Smooth muscle cell (in vitro differentiated cells): ENCODE measurements around the gene ADGRB3. TPM values are rescaled to one million over a fixed set of nuclear protein-coding genes. Genes with fewer than 3 reads are reported as not detected.
"Not testable (repeated sequence)": the region's sequence is repeated elsewhere in the genome, so short reads cannot be mapped to it uniquely, and the experiment has no call there.

Source experiments
- DNase-seq: peaks from one replicate; lab custom pipeline; 2025; ENCODE audit not compliant: unreplicated experiment; lab: John Stamatoyannopoulos, UW
- H2AFZ ChIP-seq: fragments of 200-600 bp; sonication (generic); 2 replicates; pipeline ENCODE4 v1.6.0; 2016; ENCODE audit warnings: antibody characterized with exemption, low read depth, mild to moderate bottlenecking
- H3F3A ChIP-seq: fragments of 200-600 bp; sonication (generic); 2 replicates; pipeline ENCODE4 v1.6.0; 2017; ENCODE audit warnings: antibody characterized with exemption, low read depth
- H3K27ac ChIP-seq: fragments of 200-600 bp; sonication (generic); 2 replicates; pipeline ENCODE4 v1.5.1; 2016; ENCODE audit warnings: low read depth, mild to moderate bottlenecking
- H3K27me3 ChIP-seq: fragments of 200-600 bp; sonication (generic); 2 replicates; pipeline ENCODE4 v1.6.1; 2016; ENCODE audit warnings: low read depth, mild to moderate bottlenecking
- H3K36me3 ChIP-seq: fragments of 200-600 bp; sonication (generic); 2 replicates; pipeline ENCODE4 v1.5.1; 2016; ENCODE audit warnings: low read depth
- H3K4me1 ChIP-seq: fragments of 200-600 bp; sonication (generic); 2 replicates; pipeline ENCODE4 v1.5.1; 2016; ENCODE audit warnings: low read depth
- H3K4me2 ChIP-seq: fragments of 200-600 bp; sonication (generic); 2 replicates; pipeline ENCODE4 v1.6.0; 2016; ENCODE audit warnings: mild to moderate bottlenecking
- H3K4me3 ChIP-seq: fragments of 200-600 bp; sonication (generic); 2 replicates; pipeline ENCODE4 v1.5.1; 2016; ENCODE audit warnings: mild to moderate bottlenecking
- H3K79me2 ChIP-seq: fragments of 200-600 bp; sonication (generic); 2 replicates; pipeline ENCODE4 v1.6.0; 2016; ENCODE audit warnings: low read depth, mild to moderate bottlenecking
- H3K9ac ChIP-seq: fragments of 200-600 bp; sonication (generic); 2 replicates; pipeline ENCODE4 v1.6.0; 2016; ENCODE audit warnings: low read depth
- H3K9me3 ChIP-seq: fragments of 200-600 bp; sonication (generic); replicated peaks from 2 replicates; pipeline ENCODE4 v1.5.1; 2016; ENCODE audit warnings: low read depth
- H4K20me1 ChIP-seq: fragments of 200-600 bp; sonication (generic); 2 replicates; pipeline ENCODE4 v1.6.0; 2016; ENCODE audit warnings: low read depth
- CTCF ChIP-seq: fragments of 200-600 bp; sonication (generic); IDR thresholded peaks from 2 replicates; pipeline ENCODE4 v1.5.1; 2017; ENCODE audit warnings: borderline replicate concordance, mild to moderate bottlenecking, antibody characterized with exemption; ENCODE audit not compliant: insufficient read depth, poor library complexity, severe bottlenecking
- WGBS: methylation state at CpG from one replicate; pipeline ENCODE4 v1.1.7; 2016; ENCODE audit warnings: low lambda C conversion rate; 5-methylcytosine and 5-hydroxymethylcytosine counted together
- polyA plus RNA-seq: library from polyadenylated mRNA; unstranded; fragments of >200 nt; fragmentation: Nextera tagmentation; extraction: Ambion mirVana; gene quantifications from 2 replicates; pipeline ENCODE4 v1.2.1, GENCODE V29; 2016
- total RNA-seq: library from RNA; depleted of rRNA; stranded (reverse); fragments of >200 nt; gene quantifications from 2 replicates; pipeline ENCODE4 v1.2.3, GENCODE V29; 2014

Gene ADGRB3
- total and polyA plus RNA-seq, 2 experiments from 2014 or later = 0.34 to 0.63 TPM

GRCh38 chr6:68895929-68896328, 260.8 kb downstream of the ADGRB3 start:
- Histone ChIP-seq H3K9me3 (no peaks in the 10 kb centered on the region), H3K27ac (no peak overlapping the region), H3K27me3 (no peaks in the 10 kb centered on the region), H3K36me3 (no peaks in the 10 kb centered on the region), H3K4me2 (no peak overlapping the region), H3K4me1 (no peaks in the 10 kb centered on the region), H2AFZ (no peak overlapping the region), H3K4me3 (no peak overlapping the region), H3F3A (no peaks in the 10 kb centered on the region), H4K20me1 (no peaks in the 10 kb centered on the region), H3K9ac (no peak overlapping the region), H3K79me2 (no peaks in the 10 kb centered on the region)
- TF ChIP-seq CTCF = no peak
- DNase-seq = no peak
- 58% methylated on average over 1 of the region's 1 CpG for WGBS

GRCh38 chr6:68901044-68901443, 266.0 kb downstream of the ADGRB3 start:
- H3K9me3 ChIP-seq = no peaks in the 10 kb centered on the region
- no peak overlapping the region for H3K27ac ChIP-seq
- TF ChIP-seq CTCF = no peak
- H3K9ac ChIP-seq = no peak overlapping the region
- no peaks in the 10 kb centered on the region for H3K27me3 ChIP-seq
- H3K4me2 ChIP-seq = no peak overlapping the region
- 93% methylated on average over 1 of the region's 1 CpG for WGBS
- no peak for DNase-seq
- H3K79me2 ChIP-seq = no peaks in the 10 kb centered on the region
- no peaks in the 10 kb centered on the region for H3K36me3 ChIP-seq
- no peaks in the 10 kb centered on the region for H3K4me1 ChIP-seq
- no peaks in the 10 kb centered on the region for H4K20me1 ChIP-seq
- no peak overlapping the region for H3K4me3 ChIP-seq
- no peaks in the 10 kb centered on the region for H3F3A ChIP-seq
- H2AFZ ChIP-seq = no peak overlapping the region

GRCh38 chr6:68911334-68911733, 276.3 kb downstream of the ADGRB3 start:
- no peaks in the 10 kb centered on the region for H3K79me2 ChIP-seq
- H4K20me1 ChIP-seq = no peaks in the 10 kb centered on the region
- H3K4me3 ChIP-seq = no peak overlapping the region
- 87% methylated on average over 3 of the region's 3 CpGs for WGBS
- no peaks in the 10 kb centered on the region for H3K9me3 ChIP-seq
- no peak overlapping the region for H3K9ac ChIP-seq
- no peak for TF ChIP-seq CTCF
- H3K4me2 ChIP-seq = no peak overlapping the region
- no peak for DNase-seq
- H3K27ac ChIP-seq = no peak overlapping the region
- no peaks in the 10 kb centered on the region for H3K27me3 ChIP-seq
- H3F3A ChIP-seq = no peaks in the 10 kb centered on the region
- H3K4me1 ChIP-seq = no peaks in the 10 kb centered on the region
- H2AFZ ChIP-seq = no peak overlapping the region
- H3K36me3 ChIP-seq = no peaks in the 10 kb centered on the region

- Histone ChIP-seq H4K20me1 (no peaks in the 10 kb centered on the region), H2AFZ (no peak overlapping the region), H3K4me2 (no peak overlapping the region), H3K27ac (no peak overlapping the region), H3K36me3 (no peaks in the 10 kb centered on the region), H3K9ac (no peak overlapping the region), H3K4me3 (no peak overlapping the region), H3F3A (no peaks in the 10 kb centered on the region), H3K9me3 (no peaks in the 10 kb centered on the region), H3K4me1 (no peaks in the 10 kb centered on the region), H3K27me3 (no peaks in the 10 kb centered on the region), H3K79me2 (no peaks in the 10 kb centered on the region)
- TF ChIP-seq CTCF = no peak
- no peak for DNase-seq
Observed at GRCh38 chr6:68911811-68912210, 276.7 kb downstream of the ADGRB3 start.

- not testable (repeated sequence) for H3K4me3 ChIP-seq, H3K27me3 ChIP-seq, H3K27ac ChIP-seq
Observed at GRCh38 chr6:68912805-68913204, 277.7 kb downstream of the ADGRB3 start.

More at GRCh38 chr6:68912805-68913204, 277.7 kb downstream of the ADGRB3 start:
- H3K79me2 ChIP-seq, H2AFZ ChIP-seq, H3K9ac ChIP-seq, H4K20me1 ChIP-seq, DNase-seq, H3K4me2 ChIP-seq, H3K4me1 ChIP-seq, H3K36me3 ChIP-seq, H3F3A ChIP-seq, H3K9me3 ChIP-seq: not testable (repeated sequence)
- 98% methylated on average over 9 of the region's 9 CpGs for WGBS
